SK-N-SH (cell line): ENCODE data around the gene CFAP43. TPM values are rescaled to one million over a fixed set of nuclear protein-coding genes. Genes with fewer than 3 reads are reported as not detected.

ENCODE experiments used
- CTCF ChIA-PET: fragments of 300-600, 350-600 bp; formaldehyde crosslinking; extraction: SDS; loops from one replicate; lab custom pipeline; 2021; lab: Yijun Ruan, JAX
- POLR2A ChIA-PET: fragments of 350-600 bp; sonication (Branson Sonifier 250); formaldehyde crosslinking; extraction: SDS; loops from one replicate; lab custom pipeline; 2020; ENCODE audit warnings: antibody characterized with exemption, inconsistent platforms; lab: Yijun Ruan, JAX
- DNase-seq: peaks from one replicate; pipeline ENCODE4 v3.0.0; 2012
- H2AFZ ChIP-seq: fragments of 200-600 bp; sonication (generic); 2 replicates; pipeline ENCODE4 v1.8.1; 2016; ENCODE audit warnings: antibody characterized with exemption, mild to moderate bottlenecking, low read depth
- H3F3A ChIP-seq: fragments of 200-600 bp; sonication (generic); replicated peaks from 2 replicates; pipeline ENCODE3; 2016; ENCODE audit warnings: antibody characterized with exemption, mild to moderate bottlenecking; ENCODE audit not compliant: insufficient read depth
- H3K27ac ChIP-seq, 2 experiments: fragments of 200-500 bp in 1 of 2; fragments of 200-600 bp in 1 of 2; sonication (Bioruptor generic) in 1 of 2; sonication (generic), shearing (Covaris generic) in 1 of 2; 2 replicates each; pipeline versions ENCODE4 v1.5.1 to v1.6.1; 2014 to 2016; ENCODE audit warnings: low read depth in 2 of 2, inconsistent platforms in 1 of 2, low read length in 1 of 2, mild to moderate bottlenecking in 1 of 2, mixed read lengths in 1 of 2
- H3K27me3 ChIP-seq: fragments of 200-600 bp; sonication (generic), shearing (Covaris generic); 2 replicates; pipeline ENCODE4 v1.6.1; 2016; ENCODE audit warnings: mixed run types; ENCODE audit not compliant: insufficient read depth
- H3K36me3 ChIP-seq, 2 experiments: fragments of 200-500 bp in 1 of 2; fragments of 200-600 bp in 1 of 2; sonication (Bioruptor generic) in 1 of 2; sonication (generic) in 1 of 2; replicated peaks in 1 of 2; 2 replicates each; pipeline versions ENCODE3 to v1.5.1; 2014 to 2016; ENCODE audit warnings: low read length in 1 of 2, mild to moderate bottlenecking in 1 of 2; ENCODE audit not compliant: insufficient read depth in 2 of 2, control insufficient read depth in 1 of 2
- H3K4me1 ChIP-seq, 2 experiments: fragments of 200-500 bp in 1 of 2; fragments of 200-600 bp in 1 of 2; sonication (Bioruptor generic) in 1 of 2; sonication (generic), shearing (Covaris generic) in 1 of 2; 2 replicates each; pipeline versions ENCODE4 v1.5.1 to v1.6.1; 2014 to 2016; ENCODE audit warnings: low read depth in 1 of 2, low read length in 1 of 2, mixed run types in 1 of 2; ENCODE audit not compliant: insufficient read depth in 2 of 2, control insufficient read depth in 1 of 2
- H3K4me2 ChIP-seq: fragments of 200-600 bp; sonication (generic), shearing (Covaris generic); 2 replicates; pipeline ENCODE4 v1.6.1; 2017; ENCODE audit warnings: mixed run types
- H3K4me3 ChIP-seq, 2 experiments: fragments of 200-500 bp in 1 of 2; fragments of 200-600 bp in 1 of 2; sonication (Bioruptor generic) in 1 of 2; sonication (generic), shearing (Covaris generic) in 1 of 2; 2 replicates each; pipeline versions ENCODE4 v1.5.1 to v1.8.1; 2014 to 2016; ENCODE audit warnings: low read depth in 2 of 2, inconsistent platforms in 1 of 2, low read length in 1 of 2, mild to moderate bottlenecking in 1 of 2, mixed read lengths in 1 of 2, moderate library complexity in 1 of 2
- H3K79me2 ChIP-seq: fragments of 200-600 bp; sonication (generic); 2 replicates; pipeline ENCODE4 v1.8.1; 2017; ENCODE audit warnings: mild to moderate bottlenecking; ENCODE audit not compliant: insufficient read depth
- H3K9ac ChIP-seq: fragments of 200-600 bp; sonication (generic); 2 replicates; pipeline ENCODE4 v1.6.1; 2017; ENCODE audit warnings: mixed run types
- H3K9me2 ChIP-seq: fragments of 200-600 bp; sonication (generic); 2 replicates; pipeline ENCODE4 v1.6.1; 2017; ENCODE audit warnings: mixed run types
- H3K9me3 ChIP-seq: fragments of 200-600 bp; sonication (generic); 2 replicates; pipeline ENCODE4 v1.6.1; 2017; ENCODE audit warnings: mixed run types, mild to moderate bottlenecking, moderate library complexity
- H4K20me1 ChIP-seq: fragments of 200-600 bp; sonication (generic); 2 replicates; pipeline ENCODE4 v1.6.1; 2017; ENCODE audit warnings: mild to moderate bottlenecking, mixed run types; ENCODE audit not compliant: insufficient read depth
- CHD2 ChIP-seq: fragments of 150-350 bp; IDR thresholded peaks from 2 replicates; pipeline ENCODE4 v1.6.1; 2018; ENCODE audit warnings: low read length; ENCODE audit not compliant: partially characterized antibody
- EP300 ChIP-seq, 2 experiments: IDR thresholded peaks; 2 replicates each; pipeline versions ENCODE4 v1.4.0 to v1.6.1; 2012; ENCODE audit warnings: borderline replicate concordance in 1 of 2, low read depth in 1 of 2, low read length in 1 of 2
- FOXJ3 ChIP-seq: sonication (generic); formaldehyde crosslinking; IDR thresholded peaks from 2 replicates; pipeline ENCODE4 v1.5.1; 2020; ENCODE audit warnings: mild to moderate bottlenecking, missing genetic modification reagents
- FOXM1 ChIP-seq: IDR thresholded peaks from 2 replicates; pipeline ENCODE4 v1.4.0; 2012; ENCODE audit warnings: low read depth, mild to moderate bottlenecking
- GABPA ChIP-seq: IDR thresholded peaks from 2 replicates; pipeline ENCODE4 v1.4.0; 2012; ENCODE audit warnings: low read depth, mild to moderate bottlenecking
- IRF3 ChIP-seq: fragments of 150-350 bp; IDR thresholded peaks from 2 replicates; pipeline ENCODE4 v1.6.1; 2016; ENCODE audit warnings: mild to moderate bottlenecking, low read depth, low read length
- JUND ChIP-seq: IDR thresholded peaks from 2 replicates; pipeline ENCODE4 v1.4.0; 2012
- MAX ChIP-seq: IDR thresholded peaks from 2 replicates; pipeline ENCODE4 v1.4.0; 2012; ENCODE audit warnings: low read depth
- MEF2A ChIP-seq: IDR thresholded peaks from 2 replicates; pipeline ENCODE4 v1.4.0; 2012; ENCODE audit warnings: low read depth, borderline replicate concordance
- MXI1 ChIP-seq: IDR thresholded peaks from 2 replicates; pipeline ENCODE4 v1.6.1; 2012; ENCODE audit warnings: mild to moderate bottlenecking, low read depth, low read length, improper control_type of control experiment
- NRF1 ChIP-seq: IDR thresholded peaks from 2 replicates; pipeline ENCODE4 v1.6.1; 2012; ENCODE audit warnings: low read depth, mild to moderate bottlenecking, low read length
- RCOR1 ChIP-seq: fragments of 150-350 bp; IDR thresholded peaks from 2 replicates; pipeline ENCODE4 v1.6.1; 2017; ENCODE audit warnings: antibody characterized with exemption, low read length
- RFX5 ChIP-seq: IDR thresholded peaks from 2 replicates; pipeline ENCODE4 v1.6.1; 2012; ENCODE audit warnings: mild to moderate bottlenecking, improper control_type of control experiment, low read length
- SIN3A ChIP-seq: IDR thresholded peaks from 2 replicates; pipeline ENCODE4 v1.6.1; 2012; ENCODE audit warnings: low read depth, mild to moderate bottlenecking, low read length, moderate library complexity, borderline replicate concordance
- SMC3 ChIP-seq: IDR thresholded peaks from 2 replicates; pipeline ENCODE4 v1.6.1; 2012; ENCODE audit warnings: low read depth, low read length, improper control_type of control experiment
- TAF1 ChIP-seq: IDR thresholded peaks from 2 replicates; pipeline ENCODE4 v1.6.1; 2012; ENCODE audit warnings: low read depth, mild to moderate bottlenecking, low read length, moderate library complexity, borderline replicate concordance
- USF2 ChIP-seq: fragments of 150-350 bp; IDR thresholded peaks from 2 replicates; pipeline ENCODE4 v1.6.1; 2017; ENCODE audit warnings: antibody characterized with exemption, low read length, low read depth, borderline replicate concordance
- YY1 ChIP-seq: IDR thresholded peaks from 2 replicates; pipeline ENCODE4 v1.4.0; 2012; ENCODE audit warnings: low read depth, mild to moderate bottlenecking
- WGBS: methylation state at CpG from one replicate; pipeline ENCODE4 v1.1.6; 2017; ENCODE audit warnings: low lambda C conversion rate; 5-methylcytosine and 5-hydroxymethylcytosine counted together
- polyA plus RNA-seq, 3 experiments: library from polyadenylated mRNA; depleted of rRNA; stranded (reverse); fragments of >200 nt; gene quantifications; 2 replicates each; pipeline ENCODE4 v1.2.3, GENCODE V29; 2012

Gene CFAP43
- polyA plus RNA-seq, 1 of the 3 experiments (the other 2 are of a cell fraction), result 0.35 TPM

- ChIA-PET CTCF (no interaction called here), POLR2A (no interaction called here)
- Histone ChIP-seq H3K9ac (no peak overlapping the region), H3K4me1 (no peaks in the 10 kb centered on the region), H3K9me2 (no peaks in the 10 kb centered on the region), H4K20me1 (no peaks in the 10 kb centered on the region), H3K4me3 (no peak overlapping the region), H3F3A (peaks cover 3% of the 10 kb centered on the region), H3K36me3 (no peaks in the 10 kb centered on the region), H3K79me2 (no peaks in the 10 kb centered on the region), H2AFZ (no peak overlapping the region), H3K9me3 (no peaks in the 10 kb centered on the region), H3K27me3 (no peaks in the 10 kb centered on the region), H3K4me2 (no peak overlapping the region), H3K27ac (no peak overlapping the region)
- TF ChIP-seq GABPA (no peak), RCOR1 (no peak), IRF3 (no peak), YY1 (no peak), MXI1 (no peak), FOXJ3 (no peak), EP300 (IDR thresholded peaks at IDR 0.05; ENCODE audit: borderline replicate concordance in 1 of 2, low read depth in 1 of 2, low read length in 1 of 2) (no peak), MAX (no peak), TAF1 (no peak), SIN3A (no peak), CHD2 (no peak), NRF1 (no peak)
- DNase-seq, result no peak
- 15% methylated on average over 2 of the region's 2 CpGs for WGBS
Observed at GRCh38 chr10:104246976-104247375, 14.8 kb upstream of the CFAP43 start.

DNA sequence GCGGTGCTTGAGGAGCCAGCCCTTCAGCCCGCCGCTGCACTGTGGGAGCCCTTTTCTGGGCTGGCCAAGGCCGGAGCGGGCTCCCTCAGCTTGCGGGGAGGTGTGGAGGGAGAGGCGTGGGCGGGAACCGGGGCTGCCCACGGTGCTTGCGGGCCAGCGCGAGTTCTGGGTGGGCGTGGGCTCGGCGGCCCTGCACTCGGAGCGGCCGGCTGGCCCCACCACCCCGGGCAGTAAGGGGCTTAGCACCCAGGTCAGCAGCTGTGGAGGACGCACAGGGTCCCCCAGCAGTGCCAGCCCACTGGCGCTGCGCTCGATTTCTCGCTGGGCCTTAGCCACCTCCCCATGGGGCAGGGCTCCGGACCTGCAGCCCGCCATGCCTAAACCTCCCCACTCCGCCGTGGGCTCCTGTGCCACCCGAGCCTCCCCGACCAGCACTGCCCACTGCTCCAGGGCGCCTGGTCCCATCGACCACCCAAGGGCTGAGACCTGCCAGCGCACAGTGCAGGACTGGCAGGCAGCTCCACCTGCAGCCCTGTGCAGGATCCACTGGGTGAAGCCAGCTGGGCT, 13.0 kb upstream of the CFAP43 start:
- no peak for DNase-seq
- no peaks in the 10 kb centered on the region for H3K4me1 ChIP-seq
- ChIA-PET CTCF (interaction anchor here (1.2 kb wide), 1 partner anchor 46 kb away, joined by 3 read pairs; no protein-coding TSS in a partner anchor), POLR2A (no interaction called here)
- H3K9me2 ChIP-seq, result no peaks in the 10 kb centered on the region
- no peaks in the 10 kb centered on the region for H3K9me3 ChIP-seq
- no peak overlapping the region for H3K4me2 ChIP-seq
- no peaks in the 10 kb centered on the region for H4K20me1 ChIP-seq
- 88% methylated on average over 16 of the region's 34 CpGs for WGBS
- no peaks in the 10 kb centered on the region for H3K36me3 ChIP-seq
- H3K79me2 ChIP-seq, result no peaks in the 10 kb centered on the region
- H3K27ac ChIP-seq, result no peak overlapping the region
- TF ChIP-seq FOXM1 (no peak), JUND (no peak), USF2 (no peak), MEF2A (no peak), SMC3 (no peak), RFX5 (no peak), EP300 (IDR thresholded peaks at IDR 0.05; ENCODE audit: borderline replicate concordance in 1 of 2, low read depth in 1 of 2, low read length in 1 of 2) (no peak), CHD2 (no peak)
- peaks cover 3% of the 10 kb centered on the region for H3F3A ChIP-seq
- H3K9ac ChIP-seq, result no peak overlapping the region
- H2AFZ ChIP-seq, result no peak overlapping the region
- no peaks in the 10 kb centered on the region; the same call in 1 of the 2 replicates for H3K27me3 ChIP-seq
- H3K4me3 ChIP-seq, result no peak overlapping the region
